Measurements from ENCODE around the gene ZNF705A. TPM values are rescaled to one million over a fixed set of nuclear protein-coding genes. Genes with fewer than 3 reads are reported as not detected.
"Not testable (repeated sequence)": the region's sequence is repeated elsewhere in the genome, so short reads cannot be mapped to it uniquely, and the experiment has no call there.

The ZNF705A gene
- total RNA-seq, 5 donors from 2014 or later (not counting 1 experiment from before 2014, with no cell fraction given), result not detected

GRCh38 chr12:8182923-8183322 is 26.1 kb downstream of the ZNF705A start:
- H3K27me3 ChIP-seq (replicated peaks in 1 of 2; ENCODE audit: control insufficient read depth in 2 of 2, extremely low read depth in 1 of 2, insufficient read depth in 2 of 2, low read length in 1 of 2); H3K4me1 ChIP-seq (ENCODE audit: control insufficient read depth in 1 of 2, extremely low read depth in 1 of 2, insufficient read depth in 2 of 2, low read length in 2 of 2); H3K4me3 Mint-ChIP-seq; H3K36me3 Mint-ChIP-seq; H3K36me3 ChIP-seq (ENCODE audit: control insufficient read depth in 2 of 2, extremely low read depth in 1 of 2, insufficient read depth in 1 of 2, low read length in 1 of 2); H3K27me3 Mint-ChIP-seq; CTCF ChIA-PET; ATAC-seq (replicated peaks in 1 of 4); DNase-seq; POLR2A ChIA-PET; H3K4me3 ChIP-seq (ENCODE audit: control insufficient read depth in 1 of 2, extremely low read depth in 1 of 2, low read length in 1 of 2); H3K27ac Mint-ChIP-seq; H3K9me3 Mint-ChIP-seq; H3K27ac ChIP-seq (ENCODE audit: low read length); H3K9me3 ChIP-seq: not testable (repeated sequence)
- WGBS (ENCODE audit: insufficient coverage), result no CpG with 5 or more reads among the region's 7 CpGs
- peaks cover 14 to 16% (median 16%) of the 10 kb centered on the region in 3 donors for H3K4me1 Mint-ChIP-seq

- H3K27ac ChIP-seq (ENCODE audit: low read length); H3K36me3 Mint-ChIP-seq; H3K9me3 Mint-ChIP-seq; H3K27ac Mint-ChIP-seq; ATAC-seq (replicated peaks in 1 of 4); H3K27me3 Mint-ChIP-seq; CTCF ChIA-PET; POLR2A ChIA-PET; DNase-seq; H3K36me3 ChIP-seq (ENCODE audit: control insufficient read depth in 2 of 2, extremely low read depth in 1 of 2, insufficient read depth in 1 of 2, low read length in 1 of 2); H3K4me1 ChIP-seq (ENCODE audit: control insufficient read depth in 1 of 2, extremely low read depth in 1 of 2, insufficient read depth in 2 of 2, low read length in 2 of 2); H3K9me3 ChIP-seq; H3K4me3 Mint-ChIP-seq; H3K27me3 ChIP-seq (replicated peaks in 1 of 2; ENCODE audit: control insufficient read depth in 2 of 2, extremely low read depth in 1 of 2, insufficient read depth in 2 of 2, low read length in 1 of 2); H3K4me3 ChIP-seq (ENCODE audit: control insufficient read depth in 1 of 2, extremely low read depth in 1 of 2, low read length in 1 of 2): not testable (repeated sequence)
- 87% methylated on average over 3 of the region's 23 CpGs for WGBS (ENCODE audit: insufficient coverage)
- peaks cover 14 to 16% (median 16%) of the 10 kb centered on the region in 3 donors for H3K4me1 Mint-ChIP-seq
Measured at GRCh38 chr12:8183346-8183745, 26.5 kb downstream of the ZNF705A start.

- ATAC-seq (replicated peaks in 1 of 4); DNase-seq; H3K27ac ChIP-seq (ENCODE audit: low read length); H3K4me1 ChIP-seq (ENCODE audit: control insufficient read depth in 1 of 2, extremely low read depth in 1 of 2, insufficient read depth in 2 of 2, low read length in 2 of 2); H3K27me3 ChIP-seq (replicated peaks in 1 of 2; ENCODE audit: control insufficient read depth in 2 of 2, extremely low read depth in 1 of 2, insufficient read depth in 2 of 2, low read length in 1 of 2); POLR2A ChIA-PET; H3K36me3 ChIP-seq (ENCODE audit: control insufficient read depth in 2 of 2, extremely low read depth in 1 of 2, insufficient read depth in 1 of 2, low read length in 1 of 2); H3K4me3 ChIP-seq (ENCODE audit: control insufficient read depth in 1 of 2, extremely low read depth in 1 of 2, low read length in 1 of 2); H3K4me3 Mint-ChIP-seq; H3K9me3 ChIP-seq; H3K36me3 Mint-ChIP-seq; H3K27ac Mint-ChIP-seq; H3K27me3 Mint-ChIP-seq; H3K9me3 Mint-ChIP-seq; CTCF ChIA-PET: not testable (repeated sequence)
- peaks cover 14 to 16% (median 16%) of the 10 kb centered on the region in 3 donors for H3K4me1 Mint-ChIP-seq
- no CpG with 5 or more reads among the region's 28 CpGs for WGBS (ENCODE audit: insufficient coverage)
Measured at GRCh38 chr12:8184206-8184605, 27.4 kb downstream of the ZNF705A start.

- H3K4me1 Mint-ChIP-seq; H3K36me3 ChIP-seq (ENCODE audit: control insufficient read depth in 2 of 2, extremely low read depth in 1 of 2, insufficient read depth in 1 of 2, low read length in 1 of 2); H3K4me3 ChIP-seq (ENCODE audit: control insufficient read depth in 1 of 2, extremely low read depth in 1 of 2, low read length in 1 of 2); DNase-seq; H3K4me1 ChIP-seq (ENCODE audit: control insufficient read depth in 1 of 2, extremely low read depth in 1 of 2, insufficient read depth in 2 of 2, low read length in 2 of 2); ATAC-seq (replicated peaks in 1 of 4); H3K27ac ChIP-seq (ENCODE audit: low read length); CTCF ChIA-PET; H3K27ac Mint-ChIP-seq; H3K4me3 Mint-ChIP-seq; H3K9me3 ChIP-seq; H3K27me3 Mint-ChIP-seq; H3K27me3 ChIP-seq (replicated peaks in 1 of 2; ENCODE audit: control insufficient read depth in 2 of 2, extremely low read depth in 1 of 2, insufficient read depth in 2 of 2, low read length in 1 of 2); H3K9me3 Mint-ChIP-seq; H3K36me3 Mint-ChIP-seq; POLR2A ChIA-PET: not testable (repeated sequence)
- 86% methylated on average over 1 of the region's 2 CpGs for WGBS (ENCODE audit: insufficient coverage)
Measured at GRCh38 chr12:8188088-8188487, 31.3 kb downstream of the ZNF705A start.

GRCh38 chr12:8197685-8198308 is 41.0 kb downstream of the ZNF705A start:
- ATAC-seq (replicated peaks in 1 of 4); H3K4me3 Mint-ChIP-seq; H3K36me3 ChIP-seq (ENCODE audit: control insufficient read depth in 2 of 2, extremely low read depth in 1 of 2, insufficient read depth in 1 of 2, low read length in 1 of 2); H3K27me3 Mint-ChIP-seq; H3K27me3 ChIP-seq (replicated peaks in 1 of 2; ENCODE audit: control insufficient read depth in 2 of 2, extremely low read depth in 1 of 2, insufficient read depth in 2 of 2, low read length in 1 of 2); H3K9me3 Mint-ChIP-seq; H3K27ac Mint-ChIP-seq; H3K4me3 ChIP-seq (ENCODE audit: control insufficient read depth in 1 of 2, extremely low read depth in 1 of 2, low read length in 1 of 2); H3K9me3 ChIP-seq; H3K4me1 Mint-ChIP-seq; DNase-seq; H3K27ac ChIP-seq (ENCODE audit: low read length); POLR2A ChIA-PET; CTCF ChIA-PET; H3K4me1 ChIP-seq (ENCODE audit: control insufficient read depth in 1 of 2, extremely low read depth in 1 of 2, insufficient read depth in 2 of 2, low read length in 2 of 2): not testable (repeated sequence)
- WGBS (ENCODE audit: insufficient coverage), result no CpG with 5 or more reads among the region's 1 CpG
- H3K36me3 Mint-ChIP-seq, result peaks cover 20% of the 10 kb centered on the region

- DNase-seq; H3K4me1 Mint-ChIP-seq; H3K4me3 Mint-ChIP-seq; H3K27me3 Mint-ChIP-seq; H3K36me3 ChIP-seq (ENCODE audit: control insufficient read depth in 2 of 2, extremely low read depth in 1 of 2, insufficient read depth in 1 of 2, low read length in 1 of 2); ATAC-seq (replicated peaks in 1 of 4); POLR2A ChIA-PET; H3K27ac Mint-ChIP-seq; H3K4me3 ChIP-seq (ENCODE audit: control insufficient read depth in 1 of 2, extremely low read depth in 1 of 2, low read length in 1 of 2); H3K36me3 Mint-ChIP-seq; H3K27me3 ChIP-seq (replicated peaks in 1 of 2; ENCODE audit: control insufficient read depth in 2 of 2, extremely low read depth in 1 of 2, insufficient read depth in 2 of 2, low read length in 1 of 2); H3K9me3 ChIP-seq; H3K4me1 ChIP-seq (ENCODE audit: control insufficient read depth in 1 of 2, extremely low read depth in 1 of 2, insufficient read depth in 2 of 2, low read length in 2 of 2); CTCF ChIA-PET; H3K27ac ChIP-seq (ENCODE audit: low read length); H3K9me3 Mint-ChIP-seq: not testable (repeated sequence)
- WGBS (ENCODE audit: insufficient coverage), result 87% methylated on average over 26 of the region's 26 CpGs
Measured at GRCh38 chr12:8218711-8219382, 62.0 kb downstream of the ZNF705A start.

- H3K36me3 ChIP-seq (ENCODE audit: control insufficient read depth in 2 of 2, extremely low read depth in 1 of 2, insufficient read depth in 1 of 2, low read length in 1 of 2); H3K27me3 ChIP-seq (replicated peaks in 1 of 2; ENCODE audit: control insufficient read depth in 2 of 2, extremely low read depth in 1 of 2, insufficient read depth in 2 of 2, low read length in 1 of 2); H3K4me3 Mint-ChIP-seq; H3K4me3 ChIP-seq (ENCODE audit: control insufficient read depth in 1 of 2, extremely low read depth in 1 of 2, low read length in 1 of 2); DNase-seq; ATAC-seq (replicated peaks in 1 of 4); H3K4me1 ChIP-seq (ENCODE audit: control insufficient read depth in 1 of 2, extremely low read depth in 1 of 2, insufficient read depth in 2 of 2, low read length in 2 of 2); H3K36me3 Mint-ChIP-seq; H3K9me3 Mint-ChIP-seq; POLR2A ChIA-PET; H3K27me3 Mint-ChIP-seq; CTCF ChIA-PET; H3K4me1 Mint-ChIP-seq; H3K27ac ChIP-seq (ENCODE audit: low read length); H3K9me3 ChIP-seq; H3K27ac Mint-ChIP-seq: not testable (repeated sequence)
- 87% methylated on average over 14 of the region's 21 CpGs for WGBS (ENCODE audit: insufficient coverage)
Measured at GRCh38 chr12:8221375-8221774, 64.6 kb downstream of the ZNF705A start.

Measured in T-cell (primary cell).